ENCODE results near the gene SLC6A4. TPM values are rescaled to one million over a fixed set of nuclear protein-coding genes. Genes with fewer than 3 reads are reported as not detected.

Gene SLC6A4
- total RNA-seq, 1 donor from 2014 or later: 72.9 TPM

DNA sequence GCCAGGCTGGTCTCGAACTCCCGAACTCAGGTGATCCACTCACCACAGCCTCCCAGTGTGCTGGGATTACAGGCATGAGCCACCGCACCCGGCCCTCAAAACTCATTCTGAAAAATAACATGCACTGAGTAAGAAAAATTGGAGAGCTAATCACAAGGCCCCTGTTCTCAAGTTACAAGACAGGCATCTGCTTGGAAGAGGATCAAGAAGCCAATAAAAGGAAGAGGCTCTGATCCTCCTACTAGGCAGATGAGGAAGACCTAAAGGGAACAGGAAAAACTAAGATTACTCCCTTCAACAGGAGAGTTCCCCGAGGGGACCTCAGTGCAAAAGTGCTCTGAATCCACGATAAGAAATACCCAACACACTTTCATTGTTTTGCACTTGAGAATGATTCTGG is 37.9 kb upstream of the SLC6A4 start:
- no peak for DNase-seq
- peaks cover 70% of the 10 kb centered on the region for H3K36me3 ChIP-seq
- H3K4me1 ChIP-seq: no peaks in the 10 kb centered on the region
- H3K4me3 ChIP-seq: no peak overlapping the region
- H3K27me3 ChIP-seq: no peaks in the 10 kb centered on the region
- no peak overlapping the region for H3K27ac ChIP-seq
- TF ChIP-seq, protein P1, sequence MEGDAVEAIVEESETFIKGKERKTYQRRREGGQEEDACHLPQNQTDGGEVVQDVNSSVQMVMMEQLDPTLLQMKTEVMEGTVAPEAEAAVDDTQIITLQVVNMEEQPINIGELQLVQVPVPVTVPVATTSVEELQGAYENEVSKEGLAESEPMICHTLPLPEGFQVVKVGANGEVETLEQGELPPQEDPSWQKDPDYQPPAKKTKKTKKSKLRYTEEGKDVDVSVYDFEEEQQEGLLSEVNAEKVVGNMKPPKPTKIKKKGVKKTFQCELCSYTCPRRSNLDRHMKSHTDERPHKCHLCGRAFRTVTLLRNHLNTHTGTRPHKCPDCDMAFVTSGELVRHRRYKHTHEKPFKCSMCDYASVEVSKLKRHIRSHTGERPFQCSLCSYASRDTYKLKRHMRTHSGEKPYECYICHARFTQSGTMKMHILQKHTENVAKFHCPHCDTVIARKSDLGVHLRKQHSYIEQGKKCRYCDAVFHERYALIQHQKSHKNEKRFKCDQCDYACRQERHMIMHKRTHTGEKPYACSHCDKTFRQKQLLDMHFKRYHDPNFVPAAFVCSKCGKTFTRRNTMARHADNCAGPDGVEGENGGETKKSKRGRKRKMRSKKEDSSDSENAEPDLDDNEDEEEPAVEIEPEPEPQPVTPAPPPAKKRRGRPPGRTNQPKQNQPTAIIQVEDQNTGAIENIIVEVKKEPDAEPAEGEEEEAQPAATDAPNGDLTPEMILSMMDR (IDR thresholded peaks at IDR 0.05): no peak
- no peak for ATAC-seq
- no peaks in the 10 kb centered on the region for H3K9me3 ChIP-seq
- intact Hi-C loops (cut with DNase I): no loop called here

DNA sequence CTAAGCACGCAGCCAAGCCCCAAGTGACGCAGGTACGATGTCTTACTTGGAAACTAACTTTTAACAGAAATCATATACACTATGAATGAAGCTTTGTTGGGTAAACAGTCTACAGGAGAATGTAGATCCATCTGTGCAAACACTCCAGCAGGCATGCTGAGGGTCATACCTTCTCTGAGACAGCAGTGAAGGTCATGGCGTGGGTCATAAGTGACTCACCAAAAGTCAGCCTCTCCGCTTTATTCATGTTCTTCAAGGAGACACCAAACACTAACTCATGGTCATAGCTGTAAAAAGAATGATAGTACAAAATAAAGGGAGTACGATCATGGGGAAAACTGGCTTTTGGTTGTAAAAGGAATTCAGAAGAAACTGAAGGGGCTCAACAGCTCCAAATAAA is 35.6 kb upstream of the SLC6A4 start:
- peaks cover 63% of the 10 kb centered on the region for H3K36me3 ChIP-seq
- intact Hi-C loops (cut with DNase I): no loop called here
- no peak overlapping the region for H3K4me3 ChIP-seq

DNA sequence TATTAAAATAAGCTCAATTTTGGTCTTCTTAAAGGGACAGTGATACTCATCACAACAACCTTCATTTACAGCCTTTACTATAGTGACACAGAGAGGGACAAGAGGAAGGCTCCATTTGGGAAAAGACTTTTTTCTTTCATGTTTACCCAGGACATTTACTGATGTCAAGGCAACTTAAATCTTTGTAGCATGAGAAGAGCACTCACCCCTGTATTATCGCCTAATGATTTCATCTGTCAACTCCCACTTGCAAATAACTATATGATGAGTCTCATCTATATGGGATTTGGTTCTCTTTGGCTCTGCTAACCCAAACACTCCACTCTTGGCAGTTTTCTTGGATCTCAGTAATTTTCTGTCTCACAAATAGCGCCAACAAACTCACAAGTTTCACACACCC is 32.1 kb upstream of the SLC6A4 start:
- Histone ChIP-seq H3K4me3 (no peak overlapping the region), H3K36me3 (peaks cover 58% of the 10 kb centered on the region), H3K4me1 (peaks cover 15% of the 10 kb centered on the region), H3K9me3 (no peaks in the 10 kb centered on the region), H3K27me3 (no peaks in the 10 kb centered on the region), H3K27ac (no peak overlapping the region)
- DNase-seq (no peak), ATAC-seq (no peak)
- intact Hi-C loops (cut with DNase I): no loop called here
- TF ChIP-seq, protein P1 (IDR thresholded peaks at IDR 0.05): no peak

More for the DNA sequence above, 35.6 kb upstream of the SLC6A4 start:
- Histone ChIP-seq H3K4me1 (no peaks in the 10 kb centered on the region), H3K27ac (no peak overlapping the region), H3K27me3 (no peaks in the 10 kb centered on the region), H3K9me3 (no peaks in the 10 kb centered on the region)
- DNase-seq: no peak
- no peak for ATAC-seq
- TF ChIP-seq, protein P1 (IDR thresholded peaks at IDR 0.05): no peak

DNA sequence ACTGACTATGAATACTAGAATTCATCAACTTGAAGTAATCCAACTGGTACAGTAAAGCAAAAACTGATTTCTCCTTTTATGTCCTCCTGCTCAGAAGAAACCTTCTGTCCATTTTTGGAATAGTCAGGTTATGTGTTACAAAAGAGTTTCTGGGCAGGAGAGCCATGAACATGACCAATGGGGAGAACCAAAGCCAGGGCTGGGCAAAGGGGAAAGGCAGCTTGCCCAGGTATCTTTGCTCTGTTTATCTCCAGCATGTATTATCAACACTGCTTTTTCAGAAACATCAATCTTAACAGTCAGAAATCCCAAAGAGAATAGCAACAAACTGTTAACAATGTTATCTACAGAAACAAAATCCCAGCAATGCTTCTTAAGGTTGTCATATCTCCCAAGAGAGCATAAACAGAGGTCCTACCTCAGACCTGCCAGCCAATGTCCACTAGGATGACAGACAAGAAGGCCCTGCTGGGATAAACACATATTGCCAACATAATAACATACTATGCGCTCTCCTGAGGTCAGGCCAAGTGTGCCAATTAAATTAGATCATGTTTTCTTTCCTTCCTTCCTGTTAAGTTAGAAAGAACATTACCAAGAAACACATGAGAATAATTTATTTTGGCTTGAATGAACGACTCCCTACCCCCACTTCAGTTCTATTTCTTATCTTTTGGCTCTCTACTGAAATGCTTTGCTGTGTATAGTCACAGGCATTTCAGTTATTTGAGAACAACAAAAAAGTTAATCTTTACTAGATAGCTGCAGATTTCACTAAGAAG is 28.2 kb upstream of the SLC6A4 start:
- Histone ChIP-seq H3K27ac (peak overlapping the region; percentile 51), H3K9me3 (no peaks in the 10 kb centered on the region), H3K36me3 (peaks cover 37% of the 10 kb centered on the region), H3K27me3 (no peaks in the 10 kb centered on the region), H3K4me3 (no peak overlapping the region), H3K4me1 (peaks cover 15% of the 10 kb centered on the region)
- intact Hi-C loops (cut with DNase I): no loop called here
- no peak for DNase-seq
- peak; percentile 81 for ATAC-seq
- TF ChIP-seq, protein P1 (IDR thresholded peaks at IDR 0.05): no peak

DNA sequence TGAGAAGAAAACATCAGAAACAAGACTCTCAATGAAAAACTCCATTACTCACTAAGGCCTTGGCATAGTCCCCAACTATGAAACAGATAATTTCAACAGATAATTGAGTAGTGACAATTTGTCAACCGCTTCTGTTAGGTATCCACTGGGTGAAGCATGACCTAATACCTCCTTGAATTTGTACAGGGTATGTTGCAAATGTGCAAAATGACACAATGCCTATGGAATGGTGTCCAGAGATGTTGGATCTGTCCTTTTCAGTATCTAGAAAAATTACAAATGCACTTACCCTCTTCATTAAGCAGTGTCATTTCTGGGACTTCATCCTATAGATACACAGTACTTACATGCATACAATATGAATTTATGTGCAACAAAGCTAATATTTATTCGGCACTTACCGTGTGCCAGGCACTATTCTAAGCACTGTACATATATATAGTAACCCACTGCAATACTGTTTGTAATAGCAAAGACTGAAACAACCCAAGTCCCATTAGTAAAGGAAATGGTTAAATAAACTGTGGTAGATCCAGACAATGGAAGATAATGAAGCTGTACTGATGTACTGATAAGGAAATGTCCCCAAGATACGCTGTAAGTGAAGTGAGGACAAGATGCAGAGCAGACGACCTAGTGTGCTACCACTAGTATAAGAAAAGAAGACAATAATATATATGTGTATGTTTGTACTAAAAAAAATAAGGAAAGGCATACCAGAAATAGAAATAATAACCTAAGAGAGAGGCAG is 21.4 kb upstream of the SLC6A4 start:
- Histone ChIP-seq H3K27me3 (no peaks in the 10 kb centered on the region), H3K36me3 (peaks cover 46% of the 10 kb centered on the region), H3K9me3 (no peaks in the 10 kb centered on the region), H3K4me1 (no peaks in the 10 kb centered on the region), H3K27ac (no peak overlapping the region), H3K4me3 (no peak overlapping the region)
- intact Hi-C loops (cut with DNase I): no loop called here
- TF ChIP-seq, protein P1 (IDR thresholded peaks at IDR 0.05): no peak
- DNase-seq (no peak), ATAC-seq (peak; percentile 25)
